Activated CD8-positive, alpha-beta T cell treated with anti-CD3 and anti-CD28 coated beads for 36 hours (primary cell): ENCODE results near the gene GRID2. TPM values are rescaled to one million over a fixed set of nuclear protein-coding genes. Genes with fewer than 3 reads are reported as not detected.

Experiments used
- ATAC-seq: fragments of 200-7000 bp; cut with Tn5 transposase; one replicate; pipeline ENCODE4 v1.10.0; 2021; ENCODE audit warnings: mild to moderate bottlenecking, moderate library complexity
- CTCF ChIA-PET: fragments of 350-600 bp; sonication (Branson Sonifier 250); formaldehyde crosslinking; loops from one replicate; lab custom pipeline; 2021; ENCODE audit warnings: antibody characterized with exemption; lab: Charles Lee
- POLR2A ChIA-PET: fragments of 350-600 bp; sonication (Branson Sonifier 250); formaldehyde crosslinking; loops from one replicate; lab custom pipeline; 2021; ENCODE audit warnings: antibody characterized with exemption; lab: Charles Lee
- DNase-seq: peaks from one replicate; pipeline ENCODE4 v3.0.0-alpha.2; 2020
- H3K27ac Mint-ChIP-seq: one replicate; pipeline ENCODE4 v1.8.0; 2021; ENCODE audit warnings: mild to moderate bottlenecking, mixed read lengths
- H3K27me3 Mint-ChIP-seq: one replicate; pipeline ENCODE4 v1.8.0; 2021; ENCODE audit warnings: mixed read lengths
- H3K36me3 Mint-ChIP-seq: one replicate; pipeline ENCODE4 v1.8.0; 2021; ENCODE audit warnings: low read depth, mixed read lengths
- H3K4me1 Mint-ChIP-seq: one replicate; pipeline ENCODE4 v1.8.0; 2021; ENCODE audit warnings: low read depth, mixed read lengths
- H3K4me3 Mint-ChIP-seq: one replicate; pipeline ENCODE4 v1.8.0; 2021; ENCODE audit warnings: mild to moderate bottlenecking, moderate library complexity, mixed read lengths
- H3K9me3 Mint-ChIP-seq: one replicate; pipeline ENCODE4 v1.8.0; 2021; ENCODE audit warnings: mixed read lengths
- CTCF ChIP-seq: fragments of 200-600 bp; IDR thresholded peaks from one replicate; pipeline ENCODE4 v1.8.0; 2022; ENCODE audit warnings: antibody characterized with exemption, mild to moderate bottlenecking
- intact Hi-C: fragments of 100-400 bp; cut with micrococcal nuclease; formaldehyde crosslinking; loops from one replicate; pipeline ENCODE4 v1.10.0; 2022
- total RNA-seq, 2 experiments: library from RNA; stranded (reverse); gene quantifications; one replicate each; pipeline ENCODE4 v1.2.3, GENCODE V29; 2021

The GRID2 gene
- total RNA-seq, 2 experiments from 2014 or later: not detected

GRCh38 chr4:93317561-93317960 lies 1013.8 kb downstream of the GRID2 start:
- Mint-ChIP-seq H3K27ac (no peak overlapping the region), H3K36me3 (no peaks in the 10 kb centered on the region), H3K4me3 (no peak overlapping the region), H3K9me3 (peaks cover 2% of the 10 kb centered on the region), H3K27me3 (no peaks in the 10 kb centered on the region), H3K4me1 (no peaks in the 10 kb centered on the region)
- TF ChIP-seq CTCF: no peak
- ChIA-PET POLR2A (no interaction called here), CTCF (no interaction called here)
- ATAC-seq (no peak), DNase-seq (no peak)
- intact Hi-C loops: no loop called here

DNA sequence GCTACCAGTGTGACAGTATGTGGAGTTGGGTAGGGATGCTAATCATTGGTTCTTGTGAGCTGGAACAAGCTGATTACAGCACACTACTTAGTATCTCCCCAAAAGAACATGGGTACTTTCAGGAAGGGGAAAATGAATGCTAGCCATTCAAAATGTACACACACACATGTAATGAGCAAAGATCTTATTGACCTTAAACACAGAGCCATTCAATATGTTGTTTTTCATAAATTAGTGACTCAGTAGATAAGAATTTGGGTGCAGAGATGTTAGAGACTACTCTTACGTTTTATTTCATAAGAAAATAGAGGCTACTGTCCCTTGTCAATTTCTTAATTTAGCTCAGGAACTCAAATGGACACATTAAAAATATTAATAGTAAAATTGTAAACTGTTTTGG lies 1015.3 kb downstream of the GRID2 start:
- ChIA-PET POLR2A (no interaction called here), CTCF (no interaction called here)
- DNase-seq: no peak
- ATAC-seq: no peak
- Mint-ChIP-seq H3K4me3 (no peak overlapping the region), H3K9me3 (peaks cover 5% of the 10 kb centered on the region), H3K4me1 (no peaks in the 10 kb centered on the region), H3K36me3 (no peaks in the 10 kb centered on the region), H3K27me3 (no peaks in the 10 kb centered on the region), H3K27ac (no peak overlapping the region)
- no peak for TF ChIP-seq CTCF
- intact Hi-C loops: no loop called here

- Mint-ChIP-seq H3K4me3 (no peak overlapping the region), H3K27ac (no peak overlapping the region), H3K4me1 (no peaks in the 10 kb centered on the region), H3K9me3 (peaks cover 11% of the 10 kb centered on the region), H3K27me3 (no peaks in the 10 kb centered on the region), H3K36me3 (no peaks in the 10 kb centered on the region)
- POLR2A ChIA-PET: no interaction called here
- intact Hi-C loops: no loop called here
- ATAC-seq: no peak
- CTCF ChIA-PET: no interaction called here
- DNase-seq: no peak
- no peak for TF ChIP-seq CTCF
Observed at GRCh38 chr4:93320356-93320755, 1016.6 kb downstream of the GRID2 start.

- ATAC-seq (no peak), DNase-seq (no peak)
- Mint-ChIP-seq H3K9me3 (peaks cover 9% of the 10 kb centered on the region), H3K4me3 (no peak overlapping the region), H3K36me3 (no peaks in the 10 kb centered on the region), H3K27me3 (no peaks in the 10 kb centered on the region), H3K4me1 (no peaks in the 10 kb centered on the region), H3K27ac (no peak overlapping the region)
- CTCF ChIA-PET: no interaction called here
- no peak for TF ChIP-seq CTCF
- intact Hi-C loops: no loop called here
- POLR2A ChIA-PET: no interaction called here
Observed at GRCh38 chr4:93327346-93327745, 1023.6 kb downstream of the GRID2 start.

- POLR2A ChIA-PET: no interaction called here
- intact Hi-C loops: no loop called here
- no peaks in the 10 kb centered on the region for H3K9me3 Mint-ChIP-seq
- DNase-seq (no peak), ATAC-seq (no peak)
- TF ChIP-seq CTCF: no peak
- no peak overlapping the region for H3K27ac Mint-ChIP-seq
- H3K27me3 Mint-ChIP-seq: no peaks in the 10 kb centered on the region
- no peak overlapping the region for H3K4me3 Mint-ChIP-seq
- no peaks in the 10 kb centered on the region for H3K4me1 Mint-ChIP-seq
- H3K36me3 Mint-ChIP-seq: no peaks in the 10 kb centered on the region
- CTCF ChIA-PET: no interaction called here
Observed at GRCh38 chr4:93334003-93334402, 1030.2 kb downstream of the GRID2 start.
